ENCODE data around the gene SMIM1.

Gene SMIM1

GRCh38 chr1:3727825-3728776, 44.4 kb upstream of the SMIM1 start:
- no peak for TF ChIP-seq CTCF (IDR thresholded peaks at IDR 0.05; ENCODE audit: low read depth, low read length, missing control alignments)
- H3K4me3 ChIP-seq (ENCODE audit: low read depth, low read length): no peak overlapping the region
- in situ Hi-C loops (cut with HindIII; ENCODE audit: low sequenced_read_pairs): no loop called here
- DNase-seq (ENCODE audit: low read depth): no peak

- H3K4me3 ChIP-seq (ENCODE audit: low read depth, low read length): no peak overlapping the region
- no peak for TF ChIP-seq CTCF (IDR thresholded peaks at IDR 0.05; ENCODE audit: low read depth, low read length, missing control alignments)
- DNase-seq (ENCODE audit: low read depth): no peak
- in situ Hi-C loops (cut with HindIII; ENCODE audit: low sequenced_read_pairs): no loop called here
Observed at GRCh38 chr1:3729594-3730542, 42.7 kb upstream of the SMIM1 start.

- TF ChIP-seq CTCF (IDR thresholded peaks at IDR 0.05; ENCODE audit: low read depth, low read length, missing control alignments): no peak
- in situ Hi-C loops (cut with HindIII; ENCODE audit: low sequenced_read_pairs): no loop called here
- H3K4me3 ChIP-seq (ENCODE audit: low read depth, low read length): no peak overlapping the region
- no peak for DNase-seq (ENCODE audit: low read depth)
Observed at GRCh38 chr1:3730543-3731247, 41.9 kb upstream of the SMIM1 start.

GRCh38 chr1:3731583-3732433, 40.7 kb upstream of the SMIM1 start:
- no peak for TF ChIP-seq CTCF (IDR thresholded peaks at IDR 0.05; ENCODE audit: low read depth, low read length, missing control alignments)
- no peak for DNase-seq (ENCODE audit: low read depth)
- H3K4me3 ChIP-seq (ENCODE audit: low read depth, low read length): no peak overlapping the region
- in situ Hi-C loops (cut with HindIII; ENCODE audit: low sequenced_read_pairs): no loop called here

- no peak overlapping the region for H3K4me3 ChIP-seq (ENCODE audit: low read depth, low read length)
- no peak for DNase-seq (ENCODE audit: low read depth)
- in situ Hi-C loops (cut with HindIII; ENCODE audit: low sequenced_read_pairs): no loop called here
- no peak for TF ChIP-seq CTCF (IDR thresholded peaks at IDR 0.05; ENCODE audit: low read depth, low read length, missing control alignments)
Observed at GRCh38 chr1:3732434-3733093, 40.0 kb upstream of the SMIM1 start.
